Pancreas (tissue), 10 donors: ENCODE measurements around the gene MEF2C. TPM values are rescaled to one million over a fixed set of nuclear protein-coding genes. Genes with fewer than 3 reads are reported as not detected.
A peak's percentile ranks its signal among the peaks of the same experiment; 100 is the strongest.

Source experiments
- ATAC-seq, 4 donors: fragments of 200-7000 bp; cut with Tn5 transposase; one replicate each; pipeline versions ENCODE4 v1.8.0 to v1.9.1; 2020; ENCODE audit warnings: mild to moderate bottlenecking in 4 of 4, moderate library complexity in 4 of 4
- DNase-seq, 6 donors: peaks; one replicate each; pipeline ENCODE4 v3.0.0-alpha.2; 2020
- FAIRE-seq: peaks from 2 replicates; lab custom pipeline; 2012; peaks lifted over from hg19 to GRCh38; lab: Jason Lieb, UNC
- H3K27ac ChIP-seq, 4 donors: fragments of 200-600 bp; sonication (generic); 1 replicate in 3 of 4; 2 replicates in 1 of 4; pipeline versions ENCODE4 v1.5.0 to v1.8.0; 2020
- H3K27me3 ChIP-seq, 4 donors: fragments of 200-600 bp; one replicate each; pipeline ENCODE4 v1.8.0; 2021
- H3K36me3 ChIP-seq, 3 donors: fragments of 200-600 bp; sonication (generic) in 1 of 3; one replicate each; pipeline versions ENCODE4 v1.5.0 to v1.8.0; 2020 to 2021
- H3K4me1 ChIP-seq, 3 donors: fragments of 200-600 bp; one replicate each; pipeline ENCODE4 v1.8.0; 2021
- H3K4me3 ChIP-seq, 4 donors: fragments of 200-600 bp; sonication (generic) in 2 of 4; one replicate each; pipeline versions ENCODE4 v1.5.0 to v1.8.0; 2020 to 2021
- H3K9me3 ChIP-seq, 4 donors: fragments of 200-600 bp; one replicate each; pipeline ENCODE4 v1.8.0; 2021
- WGBS, 2 donors: extraction: QIAGEN DNeasy Blood & Tissue Kit; methylation state at CpG; one replicate each; pipeline ENCODE4 v1.1.7; 2013; 5-methylcytosine and 5-hydroxymethylcytosine counted together
- intact Hi-C, 3 donors: fragments of 100-400 bp; cut with DNase I; formaldehyde crosslinking; loops; one replicate each; pipeline versions ENCODE4 v1.11.1 to v1.14.2; 2022
- polyA plus RNA-seq, 2 donors: library from polyadenylated mRNA; stranded (reverse); fragments of 200-250 nt; gene quantifications; one replicate each; pipeline ENCODE4 v1.2.3, GENCODE V29; 2013
- total RNA-seq, 6 donors: library from RNA; stranded (reverse); fragmentation: NEBNext Ultra II Directional in 4 of 6; extraction: Animal tissue kit (Norgen Biotek cat#: 25700) in 4 of 6; gene quantifications; one replicate each; pipeline versions ENCODE4 v1.2.1 to v1.2.4, GENCODE V29; 2021 to 2023
- TF ChIP-seq, protein P1 (sequence below), 4 donors: fragments of 200-600 bp; sonication (generic) in 3 of 4; IDR thresholded peaks; one replicate each; pipeline versions ENCODE4 v1.5.0 to v1.8.0; 2021; ENCODE audit warnings: antibody characterized with exemption in 4 of 4
- donor health status: healthy with polysubstance abuse.
- donor health status: DM: no; HTN: no; CAD: no; lungs with moderate emphysema.
- donor health status: DM: no; HTN: no; CAD: no.
- donor health status: control.
- donor health status: control.
- donor health status: Bipolar disorder and iron deficiency.
- donor health status: DM: yes; HTN: yes; CAD: no.
- donor health status: DM: no; HTN: no; CAD: no.
- donor health status: DM: no; HTN: no; CAD: no.
- donor health status: DM: yes; HTN: yes; CAD: no.

Gene MEF2C
- total and polyA plus RNA-seq, 8 donors, result 1.5 to 19.9 (median 4.8) TPM

DNA sequence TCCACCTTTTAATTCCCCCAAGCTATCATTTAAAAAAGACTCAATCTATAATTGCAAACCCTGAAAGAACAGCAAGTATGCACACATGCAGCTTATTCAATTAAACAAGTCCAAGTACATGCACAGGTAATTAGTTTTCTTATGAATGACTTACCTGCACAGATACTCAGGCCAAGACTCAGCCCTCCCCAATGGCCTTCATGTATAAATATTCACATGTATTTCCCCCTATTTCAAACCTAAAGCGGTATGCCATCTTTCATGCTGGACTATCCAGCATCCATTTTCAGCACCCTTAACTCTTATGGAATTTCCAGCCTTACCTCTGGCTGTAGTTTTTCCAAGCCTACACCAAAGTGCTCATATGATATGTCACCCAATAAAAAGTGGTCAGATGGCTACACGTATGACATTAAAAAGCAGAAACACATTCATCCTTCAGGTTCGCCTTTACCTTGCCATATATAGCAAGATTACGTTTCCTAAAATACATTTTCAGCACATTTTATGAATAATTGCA, 205.5 kb downstream of the MEF2C start:
- no peak for FAIRE-seq
- intact Hi-C loops, result loop anchor here in 1 of 3 donors (5.0 kb wide), 2 partner anchors 530 to 895 kb away; no protein-coding TSS in a partner anchor
- H3K27me3 ChIP-seq, result peaks cover 8 to 92% (median 34%) of the 10 kb centered on the region in 4 donors
- no peak for ATAC-seq
- H3K4me1 ChIP-seq, result peaks cover 0 to 14% (median 0%) of the 10 kb centered on the region in 3 donors
- no peaks in the 10 kb centered on the region for H3K9me3 ChIP-seq
- no peak overlapping the region for H3K4me3 ChIP-seq
- no peaks in the 10 kb centered on the region for H3K36me3 ChIP-seq
- TF ChIP-seq, protein P1, sequence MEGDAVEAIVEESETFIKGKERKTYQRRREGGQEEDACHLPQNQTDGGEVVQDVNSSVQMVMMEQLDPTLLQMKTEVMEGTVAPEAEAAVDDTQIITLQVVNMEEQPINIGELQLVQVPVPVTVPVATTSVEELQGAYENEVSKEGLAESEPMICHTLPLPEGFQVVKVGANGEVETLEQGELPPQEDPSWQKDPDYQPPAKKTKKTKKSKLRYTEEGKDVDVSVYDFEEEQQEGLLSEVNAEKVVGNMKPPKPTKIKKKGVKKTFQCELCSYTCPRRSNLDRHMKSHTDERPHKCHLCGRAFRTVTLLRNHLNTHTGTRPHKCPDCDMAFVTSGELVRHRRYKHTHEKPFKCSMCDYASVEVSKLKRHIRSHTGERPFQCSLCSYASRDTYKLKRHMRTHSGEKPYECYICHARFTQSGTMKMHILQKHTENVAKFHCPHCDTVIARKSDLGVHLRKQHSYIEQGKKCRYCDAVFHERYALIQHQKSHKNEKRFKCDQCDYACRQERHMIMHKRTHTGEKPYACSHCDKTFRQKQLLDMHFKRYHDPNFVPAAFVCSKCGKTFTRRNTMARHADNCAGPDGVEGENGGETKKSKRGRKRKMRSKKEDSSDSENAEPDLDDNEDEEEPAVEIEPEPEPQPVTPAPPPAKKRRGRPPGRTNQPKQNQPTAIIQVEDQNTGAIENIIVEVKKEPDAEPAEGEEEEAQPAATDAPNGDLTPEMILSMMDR (IDR thresholded peaks at IDR 0.05), result no peak
- no peak for DNase-seq
- H3K27ac ChIP-seq, result no peak overlapping the region
- WGBS, 2 donors, result 11 to 18% methylated on average over 4 of the region's 4 CpGs

DNA sequence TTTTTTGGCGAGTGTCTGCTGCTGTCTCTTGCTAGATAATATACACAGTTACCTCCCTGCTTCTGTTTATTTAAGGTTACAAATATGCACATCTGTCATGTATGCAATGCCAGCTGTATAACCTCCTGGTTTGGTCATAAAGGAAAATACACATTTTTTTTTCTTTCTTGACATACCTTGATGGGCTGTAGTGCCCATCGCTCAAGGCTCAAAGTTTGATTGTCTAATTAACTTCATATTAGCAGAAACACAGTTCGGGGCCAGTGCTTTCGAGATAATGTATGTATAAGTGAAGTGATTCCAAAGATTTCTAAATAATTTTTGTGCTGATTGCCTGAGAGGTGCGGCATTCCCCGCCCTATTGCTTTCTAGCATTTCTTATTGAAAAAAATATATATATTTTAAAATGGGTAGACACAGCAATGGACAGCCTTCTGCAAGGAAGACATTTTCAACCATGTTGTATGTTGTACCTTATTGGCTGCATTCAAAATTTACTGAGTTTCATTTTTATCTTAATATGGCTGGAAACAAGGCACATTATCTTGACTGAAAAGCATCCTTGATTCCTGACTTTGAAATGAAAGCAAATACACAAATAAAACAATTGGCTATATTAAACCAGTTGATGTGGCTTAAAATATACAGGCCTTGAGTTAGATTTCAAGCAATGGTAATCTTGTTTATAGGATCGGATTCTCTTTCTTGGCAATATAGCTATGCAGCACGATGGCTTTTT, 206.2 kb downstream of the MEF2C start:
- H3K27me3 ChIP-seq, result peaks cover 8 to 92% (median 35%) of the 10 kb centered on the region in 4 donors
- no peaks in the 10 kb centered on the region for H3K36me3 ChIP-seq
- TF ChIP-seq, protein P1 (IDR thresholded peaks at IDR 0.05), result no peak
- DNase-seq, result no peak
- WGBS, 2 donors, result 21 to 23% methylated on average over 8 of the region's 8 CpGs
- no peak for FAIRE-seq
- ATAC-seq, result no peak
- intact Hi-C loops, result loop anchor here in 1 of 3 donors (5.0 kb wide), 2 partner anchors 530 to 895 kb away; no protein-coding TSS in a partner anchor
- no peak overlapping the region for H3K4me3 ChIP-seq
- no peaks in the 10 kb centered on the region for H3K9me3 ChIP-seq
- peaks cover 0 to 14% (median 0%) of the 10 kb centered on the region in 3 donors for H3K4me1 ChIP-seq
- no peak overlapping the region for H3K27ac ChIP-seq

DNA sequence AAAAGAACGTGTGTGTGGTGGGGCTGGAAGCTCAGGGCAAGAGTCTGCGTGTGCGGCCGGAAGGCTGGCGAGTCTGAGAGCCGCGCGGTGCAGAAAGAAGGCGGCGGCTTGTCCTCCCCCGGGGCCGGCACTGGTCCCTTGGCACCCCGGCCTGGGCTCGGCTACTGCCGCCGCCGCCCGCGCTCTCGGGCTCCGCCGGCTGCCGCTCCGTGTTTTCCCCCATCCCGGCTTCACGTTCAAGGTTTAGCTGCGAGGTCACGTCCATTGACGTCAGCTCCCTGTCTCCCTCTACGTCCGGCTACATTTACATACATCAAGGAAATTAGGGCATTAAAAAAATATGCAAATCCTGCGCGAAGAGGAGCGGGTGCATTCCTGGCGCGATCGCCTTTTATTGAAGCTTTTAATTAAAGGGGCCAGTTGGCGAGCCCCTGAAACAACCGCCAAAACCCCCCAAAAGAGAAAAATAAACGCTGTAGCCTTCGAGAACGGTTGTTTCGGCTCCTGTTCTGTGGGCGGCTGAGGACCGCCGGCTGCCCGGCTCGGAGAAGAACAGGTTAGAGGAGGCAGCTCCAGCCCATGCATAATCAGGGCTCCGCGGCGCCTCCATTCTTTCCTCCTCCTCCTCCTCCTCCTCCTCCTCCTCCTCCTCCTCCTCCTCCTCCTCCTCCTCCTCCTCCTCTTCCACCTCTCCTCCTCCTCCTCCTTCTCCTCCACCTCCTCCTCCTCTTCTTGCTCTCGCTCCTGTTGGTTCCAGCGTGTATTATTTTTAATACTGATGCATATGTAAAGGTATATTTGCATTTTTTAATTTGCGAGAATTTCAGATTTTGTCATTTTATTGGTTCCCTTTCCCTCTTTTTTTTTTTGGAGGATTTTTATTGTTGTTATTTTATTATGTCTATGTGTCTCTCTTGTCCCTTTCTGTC, 207.0 kb downstream of the MEF2C start:
- no peaks in the 10 kb centered on the region for H3K9me3 ChIP-seq
- peak in 2 of 6 donors; percentile 27 to 72 for DNase-seq
- H3K4me3 ChIP-seq, result peak overlapping the region in 2 of 4 donors; percentile 27 to 46
- intact Hi-C loops, result loop anchor here in 1 of 3 donors (5.0 kb wide), 2 partner anchors 529 to 894 kb away; no protein-coding TSS in a partner anchor
- H3K36me3 ChIP-seq, result no peaks in the 10 kb centered on the region
- H3K27ac ChIP-seq, result no peak overlapping the region
- peaks cover 0 to 14% (median 0%) of the 10 kb centered on the region in 3 donors for H3K4me1 ChIP-seq
- ATAC-seq, result peak; percentile 34 to 64 (median 62)
- WGBS, 2 donors, result 3 to 4% methylated on average over 40 to 54 of the region's 54 CpGs
- H3K27me3 ChIP-seq, result peaks cover 11 to 92% (median 34%) of the 10 kb centered on the region in 4 donors
- TF ChIP-seq, protein P1 (IDR thresholded peaks at IDR 0.05), result no peak
- no peak for FAIRE-seq

DNA sequence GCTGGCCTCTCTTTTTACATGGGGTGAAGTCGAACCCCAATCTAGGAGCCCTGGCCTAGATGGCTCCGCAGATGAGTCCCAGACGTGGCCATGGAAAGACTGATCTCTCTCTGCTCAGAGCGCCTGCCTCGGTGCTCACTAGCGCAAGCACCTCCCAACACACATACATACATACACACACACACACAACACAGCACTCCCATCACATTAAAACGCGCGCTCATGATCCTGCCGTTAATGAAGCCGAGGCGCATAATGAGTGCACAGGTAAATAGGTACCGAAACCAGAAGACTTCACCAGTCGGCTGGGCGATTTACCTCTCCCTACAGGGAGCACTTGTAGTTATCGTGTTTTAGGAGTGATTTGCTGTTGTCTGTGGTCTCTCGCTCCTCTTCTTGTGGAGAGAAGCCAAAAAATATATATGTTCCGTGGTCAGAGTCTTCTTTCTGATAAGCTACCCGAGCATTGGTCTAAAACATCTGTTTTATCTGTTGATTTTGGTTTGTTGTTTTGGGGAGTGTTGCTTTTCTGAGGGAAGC, 207.7 kb downstream of the MEF2C start:
- Histone ChIP-seq H3K4me1 (peaks cover 0 to 14% (median 0%) of the 10 kb centered on the region in 3 donors), H3K27me3 (peaks cover 10 to 95% (median 36%) of the 10 kb centered on the region in 4 donors), H3K9me3 (no peaks in the 10 kb centered on the region), H3K4me3 (peak overlapping the region in 2 of 4 donors; percentile 31 to 46), H3K27ac (no peak overlapping the region), H3K36me3 (no peaks in the 10 kb centered on the region)
- intact Hi-C loops, result loop anchor here in 1 of 3 donors (5.0 kb wide), 2 partner anchors 528 to 893 kb away; no protein-coding TSS in a partner anchor
- WGBS, 2 donors, result 8 to 9% methylated on average over 19 of the region's 19 CpGs
- TF ChIP-seq, protein P1 (IDR thresholded peaks at IDR 0.05), result no peak
- no peak for FAIRE-seq
- ATAC-seq, result peak in 3 of 4 donors; percentile 18 to 51 (median 24)
- no peak for DNase-seq
